Measurements from ENCODE around the gene MAML2.

MAML2 gene

DNA sequence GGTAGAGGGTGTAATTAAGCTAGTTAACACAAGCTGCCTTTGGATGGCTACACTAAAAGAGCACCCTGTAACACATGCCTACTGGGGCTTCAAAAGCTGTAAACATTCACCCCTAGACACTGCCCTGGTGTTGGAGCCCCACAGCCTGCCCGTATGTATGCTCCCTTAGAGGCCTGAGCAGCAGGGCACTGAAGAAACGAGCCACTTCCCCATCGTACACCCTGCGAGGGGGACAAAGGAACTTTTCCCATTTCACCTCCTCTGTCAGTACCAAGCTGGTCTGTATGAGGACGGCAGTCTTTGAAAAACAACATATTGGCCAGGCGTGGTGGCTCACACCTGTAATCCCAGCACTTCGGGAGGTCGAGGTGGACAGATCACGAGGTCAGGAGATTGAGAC, 77.0 kb downstream of the MAML2 start:
- DNase-seq: no peak

DNA sequence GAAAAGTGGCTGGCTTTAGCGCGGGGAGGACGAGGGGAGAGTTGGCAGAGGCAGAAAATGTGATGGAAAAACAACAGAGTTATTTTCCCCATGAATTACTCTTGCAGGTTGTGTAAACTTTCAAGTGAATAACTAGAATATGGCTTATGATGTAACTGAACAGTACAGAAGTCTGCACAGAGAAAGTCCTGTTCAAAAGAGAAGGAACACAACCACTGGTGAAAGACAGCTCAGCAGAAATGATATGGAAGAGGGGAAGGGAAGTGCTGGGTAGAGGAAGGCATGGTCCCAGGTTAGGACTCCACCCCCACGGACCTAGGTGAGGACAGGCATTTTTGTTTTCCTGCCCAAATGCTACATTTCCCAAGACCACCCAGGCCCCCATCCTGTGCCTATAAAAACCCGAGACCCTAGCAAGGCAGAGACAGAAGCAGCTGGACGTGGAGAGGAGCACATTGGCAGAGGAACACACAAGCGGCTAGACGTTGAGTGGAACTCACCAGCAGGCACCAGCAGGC, 77.7 kb downstream of the MAML2 start:
- DNase-seq: no peak

DNA sequence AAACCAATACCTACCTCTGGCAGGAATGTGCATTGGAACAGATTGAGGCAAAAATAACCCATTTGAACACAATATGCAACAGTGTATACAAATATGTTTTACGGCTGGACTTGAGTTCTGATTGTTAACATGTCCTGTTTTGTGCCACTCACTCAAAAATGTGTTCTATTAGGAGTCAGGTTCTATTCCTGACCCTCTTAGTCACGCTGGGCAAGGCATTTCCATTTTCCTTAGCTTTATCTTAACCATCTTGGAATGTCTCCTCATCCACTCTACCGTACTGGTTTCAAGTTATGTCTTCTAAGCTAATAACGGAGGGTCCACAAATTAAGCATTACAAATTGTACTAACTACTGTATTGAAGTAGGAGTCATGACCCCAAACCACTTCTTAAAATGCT, 78.6 kb downstream of the MAML2 start:
- DNase-seq: no peak

DNA sequence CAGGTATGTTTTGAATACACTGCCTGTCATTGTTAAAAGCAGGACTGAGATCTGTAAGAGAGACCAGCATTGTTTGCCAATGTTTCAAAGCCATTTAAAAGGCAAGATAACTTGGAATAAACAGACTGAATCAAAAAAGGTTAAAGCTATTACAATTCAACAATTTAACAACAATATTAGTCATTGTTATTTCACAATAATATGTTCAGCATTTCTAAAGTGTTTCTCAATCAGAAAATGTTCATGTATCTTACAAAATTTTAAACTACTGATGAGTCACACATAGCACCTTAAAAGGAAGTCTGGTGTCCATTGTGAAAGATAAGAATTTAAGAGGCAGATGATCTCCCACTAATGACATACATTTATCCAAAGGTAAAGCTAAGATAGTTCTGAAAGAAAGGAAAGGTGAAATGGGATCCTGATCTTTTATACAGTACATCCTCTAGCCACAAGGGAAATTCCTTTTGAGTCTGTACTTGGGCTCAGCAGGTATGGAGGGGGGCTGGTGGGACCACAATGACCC, 79.7 kb downstream of the MAML2 start:
- peak; percentile 80 for DNase-seq

DNA sequence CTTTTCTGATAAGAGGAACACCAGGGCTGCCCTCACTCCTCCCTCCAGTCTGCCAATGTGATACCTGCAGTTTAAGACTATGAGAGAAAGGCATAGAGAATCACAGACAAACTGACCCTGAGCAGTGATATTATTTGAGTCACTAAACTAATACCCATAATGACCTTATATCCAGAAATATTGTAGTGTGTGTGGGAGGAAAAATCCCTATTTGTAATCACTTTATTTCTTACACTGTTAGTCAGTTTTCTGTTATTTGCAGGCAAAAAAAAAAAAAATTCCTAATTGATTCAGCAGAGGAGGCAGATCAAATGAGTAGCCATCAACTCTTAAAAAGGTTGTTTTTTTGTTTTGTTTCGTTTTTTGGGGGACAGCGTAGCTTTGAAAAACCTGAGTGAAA, 82.5 kb downstream of the MAML2 start:
- DNase-seq: no peak

DNA sequence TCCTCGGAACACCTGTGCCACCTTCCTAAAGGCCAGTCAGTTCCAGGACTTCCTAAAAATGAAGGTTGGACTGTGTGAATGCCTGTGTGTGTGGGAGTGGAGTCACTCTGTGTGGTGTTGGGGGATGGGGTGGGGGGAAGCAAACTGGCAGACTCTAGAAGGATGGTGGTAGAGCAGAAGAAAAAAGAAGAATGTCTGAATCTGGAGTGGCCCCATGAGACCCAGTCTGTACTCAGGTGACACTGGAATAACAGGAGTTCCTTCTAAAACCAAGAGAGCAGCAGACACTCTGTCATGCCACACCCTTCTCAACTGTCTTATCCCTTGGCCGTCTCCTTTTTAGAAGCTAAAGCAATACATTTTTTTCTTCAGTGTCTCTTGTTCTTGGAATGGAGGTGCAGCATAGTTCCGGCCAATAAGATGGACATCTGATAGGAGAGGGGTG, 82.9 kb downstream of the MAML2 start:
- no peak for DNase-seq

DNA sequence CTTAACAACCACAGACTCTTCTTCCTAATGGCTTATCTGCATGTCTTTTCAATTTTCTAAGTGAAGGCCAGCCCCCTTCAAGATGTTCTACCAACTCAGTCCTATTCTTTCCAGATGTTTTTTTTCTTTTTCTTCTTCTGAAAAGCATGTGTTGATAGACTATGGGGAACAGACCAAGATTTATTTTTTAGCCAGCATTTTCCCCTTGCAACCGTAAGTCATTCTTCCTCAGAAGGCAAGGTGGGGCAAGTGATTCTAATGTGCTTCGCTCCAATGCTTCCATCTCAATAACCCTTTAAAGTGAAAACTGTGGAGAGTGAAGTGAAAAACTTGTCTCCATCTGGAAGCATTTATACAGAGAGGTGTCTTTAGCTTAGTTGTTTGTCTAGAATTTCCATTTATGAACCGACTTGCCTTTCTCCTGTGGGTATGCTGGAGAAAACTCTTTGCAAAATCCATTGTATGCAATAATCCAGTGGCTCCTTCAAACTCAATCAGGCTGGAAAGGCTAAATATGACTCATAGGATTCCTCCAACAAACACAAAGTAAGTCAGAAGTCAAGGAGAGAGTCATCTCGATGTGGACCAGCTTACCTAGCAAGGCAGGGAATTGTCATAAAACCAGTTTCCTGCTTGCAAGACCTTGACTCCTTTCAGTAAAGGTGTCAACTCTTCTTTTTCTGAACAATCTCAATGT, 83.7 kb downstream of the MAML2 start:
- DNase-seq: peak; percentile 83

DNA sequence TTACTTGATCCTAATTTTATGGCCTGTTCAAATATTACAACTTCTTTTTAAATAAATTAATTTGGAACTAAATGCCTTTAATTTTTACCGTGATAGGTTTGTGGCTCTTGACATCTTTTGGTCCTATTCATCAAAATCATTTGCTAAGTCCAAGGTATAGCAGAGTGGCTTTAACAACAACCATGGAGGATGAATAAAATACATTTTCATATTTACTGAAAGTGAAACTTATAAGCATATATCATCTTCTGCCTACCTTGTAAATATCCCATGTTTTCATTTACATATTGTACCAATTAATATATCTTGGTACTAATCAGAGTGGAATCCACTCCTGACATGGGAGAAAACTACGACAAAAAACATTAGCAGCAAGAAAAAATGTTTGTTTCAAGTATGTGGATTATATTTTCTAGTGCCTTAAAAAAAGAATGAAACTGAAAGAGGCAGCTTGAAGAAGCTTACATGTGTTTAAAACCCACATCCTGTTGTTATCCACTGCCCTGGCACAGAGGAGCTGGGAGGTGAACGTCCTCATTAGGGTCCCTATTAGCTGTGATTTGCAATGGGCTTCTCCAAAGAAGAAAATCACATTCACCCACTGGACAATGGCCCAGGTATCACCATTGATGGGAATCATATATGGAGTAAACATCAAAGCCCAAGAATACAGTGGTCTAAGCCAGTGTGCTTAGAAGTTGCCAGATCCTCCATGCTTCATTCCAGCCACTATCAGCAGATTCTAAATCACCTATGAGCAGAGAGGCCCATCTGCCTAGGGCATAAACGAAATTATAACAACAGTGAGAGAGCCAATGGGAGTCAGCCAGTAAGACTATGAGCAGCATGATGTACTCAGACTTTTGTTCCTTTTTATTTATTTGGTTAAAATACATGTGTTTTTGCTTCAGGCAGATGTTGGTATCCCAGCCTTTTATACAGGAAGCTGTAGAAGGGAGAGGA, 84.7 kb downstream of the MAML2 start:
- no peak for DNase-seq

DNA sequence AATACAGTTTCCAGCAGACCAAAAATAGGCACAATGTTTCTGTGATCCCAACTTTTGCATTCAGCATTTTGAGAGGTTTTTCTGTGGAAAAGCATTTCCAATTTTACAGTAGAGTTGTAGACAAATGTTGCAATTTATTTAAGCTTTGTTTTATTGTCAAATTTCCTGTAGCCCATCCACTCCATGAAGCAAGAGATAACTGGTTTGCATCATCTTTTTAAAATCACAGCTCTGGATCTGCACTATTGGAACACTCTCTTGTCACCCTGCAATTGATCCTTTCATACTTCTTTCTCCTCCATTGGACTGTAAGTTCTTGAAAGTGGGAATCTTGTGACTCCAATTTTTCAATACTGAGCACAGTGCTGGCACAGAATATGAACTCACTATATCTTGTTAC, 86.0 kb downstream of the MAML2 start:
- DNase-seq: no peak

DNA sequence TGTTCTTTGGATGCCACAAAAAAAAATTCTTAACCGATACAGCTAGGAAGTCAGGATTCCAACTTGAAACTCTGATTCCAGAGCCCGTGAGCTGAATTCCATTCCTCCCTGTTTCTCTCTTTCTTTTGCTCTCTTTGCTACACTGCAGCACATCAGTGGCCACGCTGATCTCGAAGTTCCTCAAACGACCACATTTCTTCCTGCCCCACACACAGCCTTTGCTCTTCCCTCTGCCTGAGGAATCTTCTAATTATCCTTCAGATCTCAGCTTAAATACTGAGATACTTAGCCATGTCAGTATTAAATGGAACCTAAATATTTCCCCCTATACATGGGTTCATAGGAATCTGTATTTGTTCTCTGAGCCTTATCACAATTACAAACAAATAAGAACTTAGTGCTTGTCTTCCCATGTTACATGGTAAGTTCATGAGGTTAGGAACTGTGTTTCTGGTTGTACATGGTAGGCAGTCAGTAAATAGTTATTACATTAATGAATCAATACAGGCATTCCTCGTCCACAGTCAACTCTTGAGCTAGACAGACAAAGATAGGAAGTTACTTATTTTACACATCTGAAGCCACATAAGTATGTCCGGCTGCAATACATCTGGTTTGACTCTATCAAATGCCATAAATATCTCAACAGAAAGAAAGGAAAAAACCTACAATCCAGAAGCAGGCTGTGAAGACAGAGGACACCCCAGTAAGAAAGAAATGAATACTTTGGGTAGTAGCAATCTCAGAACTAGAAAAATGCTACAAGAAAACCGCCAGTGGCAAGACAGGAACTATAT, 86.6 kb downstream of the MAML2 start:
- peak; percentile 82 for DNase-seq

DNA sequence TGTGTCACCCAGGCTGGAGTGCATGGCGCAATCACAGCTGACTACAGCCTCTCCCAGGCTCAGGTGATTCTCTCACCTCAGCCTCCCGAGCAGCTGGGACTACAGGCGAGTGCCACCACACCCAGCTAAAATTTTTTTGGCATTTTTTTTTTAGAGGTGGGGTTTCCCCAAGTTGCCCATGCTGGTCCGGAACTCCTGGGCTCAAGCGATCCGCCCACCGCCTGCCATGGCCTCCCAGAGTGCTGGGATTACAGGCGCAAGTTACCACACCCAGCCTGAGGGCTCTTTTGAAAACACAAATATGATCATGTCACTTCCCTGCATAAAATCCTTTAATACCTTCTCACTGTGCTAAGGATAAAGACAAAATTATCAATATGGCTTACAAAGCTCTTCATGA, 88.1 kb downstream of the MAML2 start:
- no peak for DNase-seq

DNA sequence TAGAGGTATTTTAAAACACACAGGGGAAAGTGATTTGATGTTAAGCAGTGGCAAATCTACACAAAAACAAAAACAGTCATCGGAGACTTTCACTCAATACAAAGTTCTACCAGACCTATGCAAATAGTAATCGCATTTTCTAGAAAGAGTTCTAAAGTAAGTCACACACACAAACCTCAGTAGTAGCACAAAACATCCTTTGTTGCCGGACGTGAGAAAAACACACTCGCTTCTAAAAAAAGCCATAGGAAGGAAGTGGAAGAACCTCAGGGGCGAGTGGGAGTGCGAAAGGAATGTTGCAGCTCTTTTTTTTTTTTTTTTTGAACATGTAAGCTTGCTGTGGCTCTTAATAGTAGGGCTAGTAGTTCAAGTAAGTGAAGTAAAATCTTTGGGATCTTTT, 88.9 kb downstream of the MAML2 start:
- peak; percentile 53 for DNase-seq

DNA sequence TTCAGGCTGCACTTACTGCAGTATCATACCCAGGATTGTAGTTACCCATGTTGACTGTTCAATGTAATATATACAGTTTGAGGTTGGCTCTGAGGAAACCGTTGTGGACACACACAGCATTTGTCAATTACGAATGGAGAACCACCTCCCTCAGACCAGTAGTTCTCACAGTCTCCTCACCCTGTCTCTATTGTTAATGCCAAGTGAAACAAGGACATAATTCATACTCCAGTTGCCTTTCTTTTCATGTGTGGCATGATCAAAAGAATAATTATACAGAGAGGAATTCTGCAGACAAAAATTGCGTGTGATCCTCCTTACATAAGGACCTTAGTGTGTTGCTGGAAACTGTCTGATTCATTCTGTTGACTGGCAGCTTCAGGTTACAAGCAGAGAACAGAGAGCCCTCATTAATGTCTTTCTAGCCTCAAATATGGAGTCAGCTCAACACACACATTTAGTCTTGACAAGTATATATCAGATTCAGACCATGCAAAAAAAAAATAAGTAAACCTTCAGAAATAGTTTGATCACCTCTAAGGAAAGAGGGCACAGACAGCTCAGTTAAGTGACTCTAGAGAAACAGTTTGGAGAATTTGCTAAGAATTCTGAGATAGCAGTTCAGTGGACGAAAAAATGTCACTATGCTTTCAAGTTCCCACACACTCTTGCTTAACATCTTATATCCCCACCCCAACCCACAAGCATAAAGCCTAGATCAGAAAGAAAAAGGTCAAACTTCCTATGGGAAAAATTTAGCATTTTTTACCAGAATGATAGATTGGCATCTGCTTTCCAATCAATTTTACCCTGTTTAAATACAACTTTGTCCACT, 96.1 kb downstream of the MAML2 start:
- DNase-seq: peak; percentile 86

DNA sequence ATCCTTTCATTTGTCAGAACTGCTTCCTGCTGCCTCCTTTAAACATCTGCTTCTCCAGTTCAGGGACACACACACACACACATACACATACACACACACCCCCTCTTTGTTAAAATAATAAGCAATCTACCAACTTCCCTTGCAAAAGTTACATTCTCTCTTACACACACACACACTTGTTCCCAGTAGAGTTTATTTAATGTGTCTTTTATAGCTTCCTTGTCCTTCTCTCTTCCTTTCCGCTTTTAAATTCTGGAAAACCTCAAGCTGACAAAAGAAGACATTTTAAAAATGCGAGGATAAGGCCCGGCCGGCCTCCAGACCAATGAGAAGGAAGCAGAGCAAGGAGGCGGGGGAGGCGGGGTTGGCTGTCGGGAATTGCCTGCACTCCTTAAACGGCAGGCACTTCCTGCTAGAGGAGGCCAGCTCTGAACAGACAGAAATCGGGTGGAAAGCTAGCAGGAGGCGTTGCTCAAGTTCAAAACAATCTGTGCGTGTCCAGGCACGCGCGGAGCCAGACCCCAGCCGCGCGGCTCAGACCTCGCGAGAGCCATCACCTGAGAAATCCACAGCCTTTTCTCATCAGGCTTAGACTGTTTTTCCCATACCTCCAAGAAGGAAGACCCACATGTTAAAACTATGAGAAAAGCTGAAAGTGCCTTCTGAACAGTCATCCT, 99.9 kb downstream of the MAML2 start:
- DNase-seq: peak; percentile 98

DNA sequence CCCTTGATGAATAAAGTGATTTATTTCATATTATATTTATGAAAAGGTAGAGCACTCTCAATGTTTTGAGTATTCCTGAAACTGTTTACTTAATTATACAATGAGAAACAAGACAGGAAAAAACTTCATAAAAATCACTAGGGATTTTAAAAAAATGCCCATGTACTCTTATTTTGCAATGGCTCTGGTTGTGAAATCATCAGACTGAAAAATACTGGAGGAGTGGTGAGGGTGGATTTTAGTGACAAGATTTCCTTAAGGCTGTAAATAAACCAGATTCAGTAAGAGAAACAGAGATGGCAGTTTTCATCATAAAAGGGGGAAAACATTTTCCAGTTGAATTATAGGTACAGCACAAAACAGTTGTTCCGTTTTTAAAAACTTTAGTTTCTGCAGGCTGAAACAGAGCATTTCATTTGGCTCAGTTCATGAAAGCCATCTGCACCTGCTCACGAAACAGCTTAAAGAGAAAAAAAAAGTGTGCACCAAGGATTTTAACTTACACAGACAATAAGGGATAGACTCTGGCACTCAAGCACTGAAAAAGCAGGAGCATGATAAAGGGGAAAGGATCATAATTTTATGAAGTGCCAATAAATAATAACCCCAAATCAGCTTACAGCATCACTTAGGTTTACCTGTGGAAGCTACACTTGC, 100.7 kb downstream of the MAML2 start:
- DNase-seq: no peak

DNA sequence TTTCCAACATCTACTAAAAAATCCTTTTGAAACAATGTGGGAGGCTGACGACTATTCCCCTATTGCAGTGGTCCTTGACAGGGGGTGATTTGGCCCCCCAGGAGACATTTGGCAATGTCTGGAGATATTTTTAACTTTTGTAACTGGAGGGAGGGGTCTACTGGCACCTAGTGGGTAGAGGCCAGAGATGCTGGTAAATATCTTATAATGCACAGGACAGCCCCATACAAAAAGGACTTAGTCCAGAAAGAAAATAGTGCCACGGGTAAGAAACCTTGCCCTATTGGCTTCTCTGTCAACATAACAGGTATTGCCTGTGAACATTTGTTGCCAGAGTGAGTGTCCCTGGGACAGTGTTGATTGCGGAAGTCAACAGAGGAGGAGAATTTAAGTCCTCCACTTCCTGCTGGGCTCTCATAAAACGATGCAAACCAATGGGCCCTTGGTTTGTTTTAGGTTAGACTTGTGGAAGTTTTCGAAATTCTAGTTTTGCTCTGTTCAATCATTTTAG, 101.6 kb downstream of the MAML2 start:
- no peak for DNase-seq

DNA sequence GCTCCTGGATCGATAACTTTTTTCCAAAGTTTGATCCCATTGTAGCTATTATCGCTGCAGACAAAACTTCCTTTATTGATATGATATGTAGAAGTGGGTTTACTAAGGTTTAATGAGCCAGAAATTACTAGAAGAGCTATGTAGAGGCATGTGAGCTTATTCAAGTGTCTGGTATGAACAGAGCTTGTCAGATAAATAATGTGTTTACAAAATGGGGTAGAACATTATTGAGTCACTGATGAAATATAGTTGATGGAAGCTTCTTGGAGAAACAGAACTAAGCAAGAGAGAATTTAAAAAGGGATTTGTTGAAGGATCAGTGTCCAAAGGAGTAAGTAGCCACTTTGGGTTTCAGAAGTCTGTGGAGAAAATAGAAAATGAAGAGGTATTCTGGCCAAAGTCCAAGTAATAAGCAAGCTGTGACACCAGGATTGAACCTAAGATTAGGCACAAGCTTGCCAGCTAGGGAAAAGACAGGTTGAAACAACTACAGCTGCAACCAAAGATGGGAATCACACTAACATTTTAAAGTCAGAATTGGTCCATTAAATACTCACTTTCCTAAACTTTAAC, 104.3 kb downstream of the MAML2 start:
- peak; percentile 55 for DNase-seq

DNA sequence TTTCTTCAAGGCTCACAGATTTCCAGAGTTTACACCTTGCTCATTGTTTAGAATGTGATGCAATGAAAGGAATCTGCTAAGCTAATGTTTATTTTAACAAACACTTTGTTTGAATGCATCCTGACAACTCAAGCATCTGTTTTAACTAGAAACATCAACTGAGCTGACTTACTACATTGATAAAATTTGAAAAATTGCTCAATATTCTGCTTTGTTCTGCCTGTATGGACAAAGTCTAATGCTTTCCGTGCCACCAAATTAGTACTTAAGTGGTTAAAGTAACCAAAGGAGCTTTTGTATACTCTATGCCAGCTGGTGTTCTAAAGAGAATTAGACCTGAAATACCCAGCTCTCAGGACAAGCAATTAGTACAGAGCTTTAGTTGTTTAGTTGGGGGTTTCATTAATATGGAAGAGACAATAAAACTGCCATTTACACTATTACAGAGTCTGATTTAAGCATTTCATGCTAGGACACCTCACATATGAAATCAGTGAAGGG, 105.2 kb downstream of the MAML2 start:
- no peak for DNase-seq

DNA sequence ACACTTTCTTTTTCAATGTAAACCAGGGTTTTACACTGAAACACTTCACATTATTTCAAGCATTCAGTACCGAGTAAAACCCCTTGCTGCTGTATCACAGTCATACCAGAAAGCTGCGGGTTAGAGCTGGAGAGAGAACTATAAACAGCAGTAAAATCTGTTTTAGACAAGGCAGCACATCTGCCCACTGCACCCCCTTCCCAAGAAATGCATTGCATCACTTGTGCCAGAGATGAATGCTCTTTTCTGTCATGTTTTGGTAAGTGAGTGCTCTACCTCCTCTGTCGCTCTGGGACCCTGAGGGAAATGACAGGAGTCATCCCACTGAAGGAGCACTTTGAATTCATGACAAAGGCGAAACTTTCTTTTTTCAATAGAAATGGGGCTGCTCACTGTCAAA, 107.2 kb downstream of the MAML2 start:
- DNase-seq: peak; percentile 68
